ENCODE results near the gene MYL7. TPM values are rescaled to one million over a fixed set of nuclear protein-coding genes. Genes with fewer than 3 reads are reported as not detected.

Gene MYL7
- polyA plus RNA-seq, 1 donor: 7.0 TPM

- DNase-seq (ENCODE audit: low read depth): no peak
Observed at GRCh38 chr7:44150966-44151941, 10.1 kb upstream of the MYL7 start.

GRCh38 chr7:44150466-44150832, 9.3 kb upstream of the MYL7 start:
- no peak for DNase-seq (ENCODE audit: low read depth)

- no peak for DNase-seq (ENCODE audit: low read depth)
Observed at GRCh38 chr7:44149571-44150465, 8.7 kb upstream of the MYL7 start.

GRCh38 chr7:44148961-44149536, 7.9 kb upstream of the MYL7 start:
- DNase-seq (ENCODE audit: low read depth): no peak

- DNase-seq (ENCODE audit: low read depth): no peak
Observed at GRCh38 chr7:44148166-44148565, 7.0 kb upstream of the MYL7 start.

GRCh38 chr7:44147026-44147991, 6.2 kb upstream of the MYL7 start:
- DNase-seq (ENCODE audit: low read depth): no peak

- DNase-seq (ENCODE audit: low read depth): no peak
Observed at GRCh38 chr7:44145969-44146911, 5.1 kb upstream of the MYL7 start.

- no peak for DNase-seq (ENCODE audit: low read depth)
Observed at GRCh38 chr7:44145479-44145968, 4.4 kb upstream of the MYL7 start.

GRCh38 chr7:44144968-44145478, 3.9 kb upstream of the MYL7 start:
- no peak for DNase-seq (ENCODE audit: low read depth)

GRCh38 chr7:44144426-44144967, 3.4 kb upstream of the MYL7 start:
- DNase-seq (ENCODE audit: low read depth): no peak

- no peak for DNase-seq (ENCODE audit: low read depth)
Observed at GRCh38 chr7:44143646-44144250, 2.6 kb upstream of the MYL7 start.

- no peak for DNase-seq (ENCODE audit: low read depth)
Observed at GRCh38 chr7:44142028-44142427, 896 bp upstream of the MYL7 start.

- no peak for DNase-seq (ENCODE audit: low read depth)
Observed at GRCh38 chr7:44140341-44140740, 791 bp downstream of the MYL7 start.

- DNase-seq (ENCODE audit: low read depth): no peak
Observed at GRCh38 chr7:44139311-44140010, 1.7 kb downstream of the MYL7 start.

- no peak for DNase-seq (ENCODE audit: low read depth)
Observed at GRCh38 chr7:44138698-44139097, 2.4 kb downstream of the MYL7 start.

- DNase-seq (ENCODE audit: low read depth): no peak
Observed at GRCh38 chr7:44136731-44137130, 4.4 kb downstream of the MYL7 start.

- DNase-seq (ENCODE audit: low read depth): no peak
Observed at GRCh38 chr7:44134943-44135628, 6.0 kb downstream of the MYL7 start.

All from forelimb muscle (tissue), 1 donor.